GM18526 (cell line): ENCODE measurements around the gene PSMC5.

Source experiments
- POLR2A ChIP-seq: IDR thresholded peaks from 3 replicates; pipeline ENCODE4 v1.6.1; 2011; ENCODE audit not compliant: insufficient read length; ENCODE audit errors: extremely low read depth

The PSMC5 gene

DNA sequence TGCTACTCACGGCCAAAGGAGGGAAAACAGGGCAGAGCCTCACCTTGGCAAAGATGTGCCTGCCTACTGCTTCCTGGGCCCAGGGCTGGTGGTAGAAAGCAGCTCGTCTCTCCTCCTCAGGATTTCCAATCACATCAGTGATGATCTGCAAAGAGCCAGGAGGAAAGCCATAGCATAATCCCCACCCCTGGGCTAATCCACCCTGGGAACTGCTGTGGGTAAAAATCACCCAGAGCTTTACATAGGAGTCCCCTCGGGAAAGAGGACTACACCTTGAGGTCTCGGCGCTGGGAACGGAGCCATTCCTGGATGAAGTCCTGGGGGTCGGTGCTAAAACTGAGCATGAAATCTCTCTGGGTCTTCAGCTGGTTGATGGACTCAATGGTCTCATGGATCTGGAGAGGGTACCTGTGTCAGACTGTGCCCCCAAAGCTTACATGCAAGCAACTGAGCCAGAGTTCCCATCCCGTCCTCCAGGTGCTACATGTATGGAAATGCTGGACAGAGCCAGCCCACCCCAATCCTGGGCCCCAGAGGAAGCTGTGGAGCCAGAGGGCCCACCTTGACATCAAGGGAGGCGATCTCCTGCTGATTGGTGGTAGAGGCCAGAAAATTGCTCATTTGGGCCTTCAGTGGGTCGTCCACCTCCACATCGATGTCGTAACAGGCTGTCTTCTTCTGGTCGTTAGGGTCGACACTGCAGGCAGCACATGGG is 6.0 kb downstream of the PSMC5 start:
- no peak for TF ChIP-seq POLR2A

DNA sequence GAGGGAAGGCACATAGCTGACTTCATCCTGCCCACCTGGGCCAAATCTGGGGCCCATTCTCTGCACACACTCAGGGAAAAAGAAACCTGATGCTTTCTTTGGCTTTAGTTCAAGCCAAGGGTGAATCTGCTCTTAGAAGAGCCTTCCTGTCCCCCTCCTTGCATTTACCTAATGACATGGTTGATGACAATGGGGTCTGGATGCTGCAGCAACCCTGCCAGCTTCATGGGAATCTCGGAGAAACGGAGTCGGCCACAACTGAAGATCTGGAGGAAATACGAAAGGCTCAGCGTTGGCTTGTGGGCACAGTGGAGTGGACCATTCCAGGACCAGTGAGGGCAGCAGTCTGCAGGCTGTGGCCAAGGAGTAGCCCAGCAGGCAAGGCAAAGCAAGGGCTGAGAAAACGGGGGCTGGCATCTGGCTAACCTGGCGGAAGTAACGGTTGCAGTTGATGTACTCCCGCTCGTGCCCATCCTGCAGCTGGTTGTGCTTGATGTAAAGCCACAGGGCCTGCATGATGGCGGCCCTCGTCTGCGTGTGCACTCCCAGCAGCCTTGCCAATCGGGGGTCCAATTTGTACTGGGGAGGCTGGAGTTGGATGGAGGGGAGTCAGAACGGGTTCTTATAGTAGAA is 6.6 kb downstream of the PSMC5 start:
- no peak for TF ChIP-seq POLR2A

DNA sequence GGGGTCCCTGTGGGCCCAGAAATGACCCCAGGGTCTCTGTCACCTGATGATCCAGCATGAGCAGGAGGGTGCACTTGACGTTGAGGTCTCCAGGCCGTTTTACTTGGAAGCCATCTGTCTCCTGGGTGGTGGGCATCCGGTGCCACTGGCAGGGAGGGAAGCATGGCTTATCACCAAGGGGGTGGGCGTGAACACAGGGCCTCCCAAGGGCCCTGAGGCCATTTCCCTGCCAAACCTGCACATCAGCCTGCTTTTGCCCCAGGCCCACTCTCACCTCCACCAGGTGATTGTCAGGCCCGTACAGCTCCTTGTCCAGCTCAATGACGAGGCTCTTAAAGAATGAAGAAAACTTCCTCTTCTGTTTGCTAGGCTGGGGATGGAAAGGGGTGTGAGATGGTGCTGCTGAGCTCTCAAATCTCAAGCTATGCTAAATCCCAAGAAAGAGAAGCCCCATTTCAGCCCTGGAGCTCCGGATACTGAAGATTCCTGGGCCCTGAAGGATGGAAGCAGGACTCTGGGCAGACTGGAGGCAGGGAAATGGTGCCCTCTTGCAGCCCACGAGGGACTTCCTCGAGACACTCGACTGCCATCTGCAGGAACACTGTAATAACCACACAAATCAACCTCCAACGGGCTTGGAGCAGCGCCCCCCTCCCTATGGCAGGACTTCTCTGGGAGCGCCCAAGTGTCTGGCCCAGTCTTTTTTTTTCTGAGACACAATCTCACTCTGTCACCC is 7.4 kb downstream of the PSMC5 start:
- peak; percentile 16 for TF ChIP-seq POLR2A

DNA sequence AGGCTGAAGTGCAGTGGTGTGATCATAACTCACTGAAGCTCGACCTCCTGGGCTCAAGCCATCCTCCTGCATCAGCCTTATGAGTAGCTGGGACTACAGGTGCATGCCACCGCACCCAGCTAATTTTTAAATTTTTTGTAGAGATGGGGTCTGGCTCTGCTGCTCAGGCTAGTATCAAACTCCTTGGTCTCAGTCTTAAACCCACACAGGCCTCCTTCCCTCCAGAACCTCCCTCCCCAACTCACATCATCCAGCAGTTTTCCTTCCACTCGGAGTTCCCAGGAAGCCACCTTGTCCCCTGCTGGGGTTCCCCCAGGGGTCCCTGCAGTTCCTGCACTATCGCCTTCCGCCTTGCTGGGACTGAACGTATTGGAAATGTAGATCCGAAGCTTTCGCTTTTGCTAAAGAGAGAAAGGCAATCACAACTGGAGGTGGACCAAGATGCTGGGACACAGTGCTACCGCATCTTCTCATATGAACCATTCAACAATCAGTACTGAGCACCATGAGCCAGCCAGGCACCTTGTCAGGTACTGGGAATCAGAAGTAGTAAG is 8.0 kb downstream of the PSMC5 start:
- TF ChIP-seq POLR2A, result no peak

DNA sequence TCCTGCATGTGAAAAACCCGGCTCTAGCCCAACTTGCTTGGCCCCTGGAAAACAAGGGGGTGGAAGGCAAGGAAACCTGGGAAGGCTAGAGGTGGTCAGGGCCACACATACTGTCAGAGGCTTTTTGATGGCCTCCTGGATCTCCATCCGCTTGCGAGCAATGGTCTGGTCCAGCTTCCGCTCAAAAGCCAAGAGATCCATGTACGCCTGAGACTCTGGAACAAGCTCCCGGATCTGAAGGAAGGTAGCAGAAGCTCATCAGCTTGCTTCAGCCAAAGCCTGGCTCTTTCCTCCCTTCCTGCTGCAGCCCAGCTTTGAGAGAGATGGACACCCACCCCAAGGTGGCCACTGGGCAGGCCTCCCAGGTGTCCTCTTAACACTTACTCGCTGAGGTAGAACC is 9.6 kb downstream of the PSMC5 start:
- TF ChIP-seq POLR2A, result no peak

DNA sequence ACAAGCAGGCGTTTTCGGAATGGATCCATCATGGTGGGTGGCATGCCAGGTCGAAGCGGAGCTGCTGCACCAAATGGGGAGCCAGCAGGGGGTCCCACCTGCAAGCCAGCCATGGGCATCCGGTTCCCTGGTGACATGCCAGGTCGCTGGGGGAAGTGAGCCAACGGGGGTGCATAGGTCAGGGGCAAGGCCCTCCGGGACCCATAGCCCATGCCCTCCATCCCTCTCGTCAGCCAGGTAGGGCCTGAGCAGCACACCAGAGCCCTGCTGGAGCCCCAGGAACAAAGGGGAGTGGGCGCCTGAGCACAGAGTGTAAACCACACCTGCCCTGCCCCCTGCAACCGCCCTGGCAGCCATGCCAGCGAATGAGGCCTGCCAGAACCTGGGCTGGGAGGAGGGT is 10.2 kb downstream of the PSMC5 start:
- no peak for TF ChIP-seq POLR2A

DNA sequence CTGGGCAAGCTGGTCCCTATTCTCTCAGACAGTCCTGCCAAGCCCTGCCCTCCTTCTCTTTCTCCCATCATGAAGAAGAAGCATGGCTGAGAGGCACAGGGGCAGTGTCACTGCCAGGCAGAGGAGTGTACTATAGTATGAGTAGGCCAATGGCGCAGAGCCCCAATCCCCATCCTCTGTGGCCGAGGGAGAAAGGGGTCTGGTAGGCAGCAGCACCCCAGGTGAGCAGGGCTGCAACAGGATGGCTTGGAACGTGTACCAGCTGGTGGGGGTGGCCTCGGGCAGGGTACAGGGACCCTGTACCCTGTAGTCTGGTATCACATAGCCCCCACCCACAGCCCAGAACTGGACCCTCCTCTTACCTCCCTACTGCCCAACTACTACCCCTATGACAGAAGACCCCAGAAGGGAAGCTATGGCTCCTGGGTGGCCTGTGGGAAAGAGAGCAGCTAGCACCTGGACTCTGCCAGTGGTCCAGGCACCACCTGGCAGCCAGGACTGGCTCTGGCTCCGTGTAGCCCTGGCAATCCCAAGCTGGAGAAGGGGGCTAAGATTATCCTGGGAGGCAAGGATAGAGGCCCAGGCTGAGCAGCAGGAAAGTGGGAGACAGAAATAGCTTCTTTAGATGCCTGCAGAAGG is 10.8 kb downstream of the PSMC5 start:
- no peak for TF ChIP-seq POLR2A

DNA sequence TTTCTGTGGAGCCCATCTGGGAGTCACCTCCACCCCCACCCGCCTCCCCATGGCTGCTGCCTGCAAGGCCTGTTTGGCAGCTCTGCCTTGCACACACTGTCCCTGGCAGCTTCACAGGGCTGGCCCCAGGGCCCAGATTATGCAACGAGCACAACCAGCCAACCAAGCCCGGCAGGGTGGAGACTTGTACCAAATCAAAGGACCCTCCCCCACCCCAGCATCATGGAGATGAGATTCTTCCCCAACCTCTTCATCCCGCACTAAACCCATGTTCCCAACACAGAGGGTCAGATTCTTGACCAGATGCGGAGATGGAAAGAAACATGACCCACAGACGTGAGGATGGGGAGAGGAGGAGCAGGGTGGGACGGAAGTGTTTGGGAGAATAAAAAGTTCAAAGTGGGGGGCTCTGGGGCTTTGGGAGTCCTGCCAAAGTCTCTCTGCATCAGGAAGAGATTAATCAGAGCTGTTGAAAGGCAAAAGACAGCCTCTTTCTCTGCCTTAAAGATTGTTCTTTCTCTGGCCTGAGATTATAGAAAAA is 11.5 kb downstream of the PSMC5 start:
- no peak for TF ChIP-seq POLR2A

DNA sequence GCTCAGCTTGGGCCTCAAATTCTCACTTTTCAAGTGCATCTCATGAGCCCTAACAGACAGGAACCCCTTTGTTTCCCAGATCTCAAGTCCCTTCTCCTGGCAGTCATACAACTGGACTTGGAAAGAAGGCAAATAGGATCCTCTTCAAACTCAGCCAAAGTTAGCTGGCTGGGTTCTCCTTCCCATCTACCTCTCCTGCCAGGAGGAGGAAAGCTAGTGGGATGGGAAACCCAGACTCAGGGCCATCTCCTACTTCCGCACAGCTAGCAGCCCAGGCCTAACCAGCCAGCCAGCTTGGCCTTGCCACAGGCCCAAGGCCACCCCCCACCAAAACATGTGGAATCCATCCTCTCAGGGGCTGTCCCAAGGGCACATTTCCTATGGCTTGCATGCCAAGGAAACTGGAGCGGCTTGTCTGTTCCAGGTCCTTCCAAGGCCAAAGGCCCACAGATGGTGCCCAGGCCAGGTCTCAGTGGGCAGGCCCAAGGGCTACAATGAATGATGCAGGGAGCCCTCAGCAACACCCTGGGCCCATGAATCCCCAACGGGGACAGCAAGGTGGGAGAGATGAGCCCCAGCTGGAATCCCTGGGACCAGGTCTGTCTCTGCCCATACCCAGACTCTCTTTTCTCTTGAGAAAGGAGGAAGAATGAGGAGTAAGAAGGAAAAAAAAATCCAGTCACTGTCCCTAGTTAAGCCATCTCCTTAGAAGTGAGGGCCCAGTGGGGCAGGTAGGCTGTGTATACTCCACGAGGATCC is 13.5 kb downstream of the PSMC5 start:
- TF ChIP-seq POLR2A, result no peak

DNA sequence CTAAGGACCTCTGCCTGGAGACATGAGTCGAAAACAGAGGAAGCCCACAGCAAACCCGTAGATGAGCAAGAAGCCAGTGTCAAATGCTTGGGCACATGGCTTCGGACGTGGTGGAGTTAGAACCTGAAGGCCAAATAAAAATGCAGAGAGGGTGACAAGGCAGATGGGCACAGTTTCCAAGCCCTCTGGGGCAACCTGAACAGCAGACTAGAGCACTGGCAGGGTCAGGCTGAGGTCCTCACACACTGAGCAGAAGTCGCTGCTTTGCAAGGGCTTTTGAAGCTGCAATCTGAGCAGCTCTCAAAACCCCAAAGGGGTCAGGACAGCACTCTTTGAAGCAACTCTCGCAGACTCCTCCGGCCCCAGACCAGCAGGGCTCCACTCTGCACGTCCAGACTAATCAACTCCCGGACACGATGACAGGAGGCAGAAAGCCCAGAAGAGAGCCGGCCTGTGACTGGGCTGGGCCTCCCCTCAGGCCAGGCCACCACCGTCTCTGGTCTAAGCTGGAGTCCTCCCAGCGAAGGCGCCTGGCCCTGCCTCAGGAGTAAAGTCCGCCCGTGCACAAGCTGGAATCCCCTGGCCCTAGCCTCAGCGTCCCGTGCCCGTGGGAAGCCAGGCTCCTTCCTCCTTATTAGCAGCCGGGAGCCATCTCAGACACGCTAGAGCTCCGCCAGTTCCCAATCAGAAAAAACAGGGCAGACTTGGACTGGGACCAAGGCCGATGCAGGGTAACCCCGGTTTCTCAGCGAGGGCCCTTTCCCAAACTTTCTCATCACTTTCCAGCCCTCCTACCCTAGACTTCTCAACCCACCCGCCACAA is 14.3 kb downstream of the PSMC5 start:
- no peak for TF ChIP-seq POLR2A

DNA sequence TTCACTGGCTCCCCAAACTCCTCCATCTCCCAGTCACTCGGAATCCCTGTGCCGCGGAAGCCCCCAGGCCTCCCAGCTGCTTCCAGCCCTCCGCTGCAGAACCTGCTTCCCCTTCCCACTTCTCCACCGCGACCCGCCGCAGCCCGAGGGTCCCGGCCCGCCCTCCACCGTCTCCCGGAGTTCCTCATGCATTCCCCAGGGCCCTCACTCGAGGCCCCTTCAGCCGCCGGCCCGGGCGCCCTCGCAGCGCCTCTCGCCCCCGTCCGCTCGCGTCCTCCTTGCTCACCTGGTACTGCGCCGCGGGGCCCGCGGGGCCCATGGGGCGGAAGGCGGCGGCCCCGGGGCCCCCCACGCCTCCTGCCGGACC is 14.9 kb downstream of the PSMC5 start:
- TF ChIP-seq POLR2A, result no peak

DNA sequence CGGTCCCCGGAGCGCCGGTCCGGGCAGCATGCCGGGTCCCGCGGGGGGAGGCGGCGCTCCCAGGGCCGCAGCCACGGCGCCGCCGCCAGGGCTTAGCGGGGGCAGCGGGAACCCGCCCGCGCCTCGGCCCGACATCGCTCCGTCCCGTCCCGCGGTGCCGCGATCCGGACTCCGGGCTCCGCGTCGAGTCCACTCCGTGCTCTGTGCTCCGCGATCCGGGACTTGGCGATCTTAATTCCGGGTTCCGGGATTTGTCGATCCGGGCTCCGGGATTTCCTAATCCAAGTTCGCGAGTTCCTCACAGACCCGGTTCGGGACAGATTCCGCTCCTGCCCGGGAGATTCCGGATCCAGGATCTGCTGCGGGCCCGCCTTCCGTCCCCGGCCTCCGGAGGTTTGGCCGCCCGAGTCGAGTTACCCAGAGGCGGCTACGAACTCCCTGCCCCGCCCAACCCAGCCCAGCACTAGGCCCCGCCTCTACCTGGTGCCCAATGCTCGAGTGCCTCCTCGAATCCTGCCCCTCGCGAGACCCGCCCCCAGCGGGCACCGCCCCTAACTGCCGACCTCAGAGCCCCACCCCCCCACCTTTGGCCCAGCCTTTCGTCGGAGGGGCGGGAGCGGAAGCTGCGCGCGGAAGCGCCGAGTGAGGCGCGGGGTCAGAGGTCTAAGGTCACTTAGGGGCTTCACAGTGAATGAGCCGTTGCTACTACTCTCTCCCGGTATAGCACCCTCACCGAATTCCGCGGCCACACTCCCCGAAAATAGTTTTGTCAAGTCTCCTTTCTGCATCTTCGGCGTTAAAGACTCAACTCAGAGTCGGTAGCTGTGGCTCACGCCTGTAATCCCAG is 15.5 kb downstream of the PSMC5 start, which contains the start of gene SMARCD2:
TSS of gene SMARCD2 (minus strand) at position 146 of the 847 bp plus-strand sequence. CDS start at position 135, 11 bp downstream.
- TF ChIP-seq POLR2A, result peak; percentile 89
